Urinary bladder (tissue), 4 donors: ENCODE measurements around the gene ZBTB34. TPM values are rescaled to one million over a fixed set of nuclear protein-coding genes. Genes with fewer than 3 reads are reported as not detected.

Experiments
- DNase-seq: peaks from one replicate; pipeline ENCODE4 v3.0.0-alpha.2; 2015; ENCODE audit errors: extremely low spot score
- H3K27ac ChIP-seq: one replicate; pipeline ENCODE4 v1.5.1; 2013; ENCODE audit warnings: low read depth, mild to moderate bottlenecking, moderate library complexity
- H3K36me3 ChIP-seq: one replicate; pipeline ENCODE4 v1.6.1; 2013; ENCODE audit warnings: mild to moderate bottlenecking, moderate library complexity; ENCODE audit not compliant: insufficient read depth
- H3K4me1 ChIP-seq: one replicate; pipeline ENCODE4 v1.6.1; 2013; ENCODE audit warnings: mild to moderate bottlenecking, moderate library complexity; ENCODE audit not compliant: insufficient read depth
- H3K4me3 ChIP-seq: one replicate; pipeline ENCODE4 v1.5.1; 2013; ENCODE audit warnings: low read depth, low read length
- WGBS: extraction: QIAGEN DNeasy Blood & Tissue Kit; methylation state at CpG from one replicate; pipeline ENCODE4 v1.1.7; 2013; 5-methylcytosine and 5-hydroxymethylcytosine counted together
- polyA plus RNA-seq: library from polyadenylated mRNA; stranded (reverse); fragments of 200-250 nt; gene quantifications from one replicate; pipeline ENCODE4 v1.2.3, GENCODE V29; 2013
- total RNA-seq: library from RNA; depleted of rRNA; stranded (reverse); fragments of >200 nt; gene quantifications from one replicate; pipeline ENCODE4 v1.2.3, GENCODE V29; 2014
- donor health status: healthy with polysubstance abuse.
- donor health status: healthy.

ZBTB34 gene
- total and polyA plus RNA-seq, 2 donors, result 4.3 to 24.7 TPM

- H3K27ac ChIP-seq, result no peak overlapping the region
- whole genome bisulfite sequencing, result 92% methylated on average over 11 of the region's 11 CpGs
- no peak for DNase-seq
- no peak overlapping the region for H3K4me3 ChIP-seq
- no peaks in the 10 kb centered on the region for H3K4me1 ChIP-seq
- no peaks in the 10 kb centered on the region for H3K36me3 ChIP-seq
Measured at GRCh38 chr9:126932871-126933321, 72.5 kb downstream of the ZBTB34 start.

- Histone ChIP-seq H3K27ac (no peak overlapping the region), H3K4me1 (no peaks in the 10 kb centered on the region), H3K36me3 (no peaks in the 10 kb centered on the region), H3K4me3 (no peak overlapping the region)
- WGBS, result 89% methylated on average over 11 of the region's 11 CpGs
- no peak for DNase-seq
Measured at GRCh38 chr9:126933334-126933980, 73.0 kb downstream of the ZBTB34 start.

GRCh38 chr9:126934441-126934840, 74.0 kb downstream of the ZBTB34 start:
- no peaks in the 10 kb centered on the region for H3K36me3 ChIP-seq
- DNase-seq, result no peak
- H3K4me3 ChIP-seq, result no peak overlapping the region
- 93% methylated on average over 8 of the region's 8 CpGs for WGBS
- H3K4me1 ChIP-seq, result no peaks in the 10 kb centered on the region
- H3K27ac ChIP-seq, result no peak overlapping the region

Other genes with a start within 250 kb of the ZBTB34 start
- gene LMX1B, start 246.7 kb upstream of the ZBTB34 start, total RNA-seq, result not detected
- 0.04 TPM for gene LMX1B, start 246.7 kb upstream of the ZBTB34 start, polyA plus RNA-seq
- gene ZBTB43, start 55.6 kb upstream of the ZBTB34 start, total RNA-seq, result 11.2 TPM
- 16.8 TPM for gene ZBTB43, start 55.6 kb upstream of the ZBTB34 start, polyA plus RNA-seq
- 21.8 TPM for gene RALGPS1, start 54.1 kb downstream of the ZBTB34 start, total RNA-seq
- 8.9 TPM for gene RALGPS1, start 54.1 kb downstream of the ZBTB34 start, polyA plus RNA-seq